Astrocyte (in vitro differentiated cells and primary cell): ENCODE data around the gene KRTAP9-8. TPM values are rescaled to one million over a fixed set of nuclear protein-coding genes. Genes with fewer than 3 reads are reported as not detected.

Source experiments
- DNase-seq: peaks from one replicate; pipeline ENCODE4 v3.0.0-alpha.2; 2010; ENCODE audit warnings: low read depth
- FAIRE-seq: peaks from 2 replicates; lab custom pipeline; 2011; peaks lifted over from hg19 to GRCh38; lab: Jason Lieb, UNC
- H2AFZ ChIP-seq: 2 replicates; pipeline ENCODE4 v1.6.0; 2012; ENCODE audit warnings: low read depth, low read length, inconsistent platforms
- H3K27ac ChIP-seq: 2 replicates; pipeline ENCODE4 v1.5.1; 2011; ENCODE audit warnings: low read depth, low read length, inconsistent platforms
- H3K27me3 ChIP-seq: 2 replicates; pipeline ENCODE4 v1.6.0; 2011; ENCODE audit warnings: low read length, inconsistent platforms; ENCODE audit not compliant: insufficient read depth
- H3K36me3 ChIP-seq: 2 replicates; pipeline ENCODE4 v1.5.1; 2011; ENCODE audit warnings: low read length, inconsistent platforms; ENCODE audit not compliant: insufficient read depth
- H3K4me1 ChIP-seq: 2 replicates; pipeline ENCODE4 v1.5.1; 2011; ENCODE audit warnings: low read length, inconsistent platforms; ENCODE audit not compliant: insufficient read depth
- H3K4me2 ChIP-seq: 2 replicates; pipeline ENCODE4 v1.6.0; 2012; ENCODE audit warnings: low read length, inconsistent platforms
- H3K4me3 ChIP-seq: 2 replicates; pipeline ENCODE4 v1.5.1; 2011; ENCODE audit warnings: low read depth, mild to moderate bottlenecking, low read length, inconsistent platforms; ENCODE audit not compliant: insufficient read depth
- H3K79me2 ChIP-seq: 2 replicates; pipeline ENCODE4 v1.6.0; 2012; ENCODE audit warnings: mild to moderate bottlenecking, low read length, inconsistent platforms; ENCODE audit not compliant: insufficient read depth
- H3K9ac ChIP-seq: 2 replicates; pipeline ENCODE4 v1.6.0; 2012; ENCODE audit warnings: mild to moderate bottlenecking, low read length, inconsistent platforms
- H3K9me3 ChIP-seq: 2 replicates; pipeline ENCODE4 v1.5.1; 2012; ENCODE audit warnings: low read depth, mild to moderate bottlenecking, low read length, inconsistent platforms; ENCODE audit not compliant: insufficient read depth
- H4K20me1 ChIP-seq: 2 replicates; pipeline ENCODE4 v1.6.0; 2012; ENCODE audit warnings: low read length, inconsistent platforms; ENCODE audit not compliant: insufficient read depth
- H3K27ac Mint-ChIP-seq: one replicate; pipeline ENCODE4 v1.8.0; 2021; ENCODE audit warnings: mild to moderate bottlenecking, mixed read lengths; ENCODE audit not compliant: unreplicated experiment
- H3K27me3 Mint-ChIP-seq: one replicate; pipeline ENCODE4 v1.8.0; 2021; ENCODE audit warnings: low read depth, mixed read lengths; ENCODE audit not compliant: unreplicated experiment
- H3K36me3 Mint-ChIP-seq: one replicate; pipeline ENCODE4 v1.8.0; 2021; ENCODE audit warnings: low read depth, mixed read lengths; ENCODE audit not compliant: unreplicated experiment
- H3K4me1 Mint-ChIP-seq: one replicate; pipeline ENCODE4 v1.8.0; 2021; ENCODE audit warnings: low read depth, mixed read lengths; ENCODE audit not compliant: unreplicated experiment
- H3K4me3 Mint-ChIP-seq: one replicate; pipeline ENCODE4 v1.8.0; 2021; ENCODE audit warnings: mild to moderate bottlenecking, moderate library complexity, mixed read lengths; ENCODE audit not compliant: unreplicated experiment
- H3K9me3 Mint-ChIP-seq: one replicate; pipeline ENCODE4 v1.8.0; 2021; ENCODE audit warnings: mild to moderate bottlenecking, mixed read lengths; ENCODE audit not compliant: unreplicated experiment
- CTCF ChIP-seq: IDR thresholded peaks from 2 replicates; pipeline ENCODE4 v1.5.1; 2011; ENCODE audit warnings: low read depth, mild to moderate bottlenecking, inconsistent platforms, low read length, moderate library complexity; ENCODE audit not compliant: insufficient read depth
- EZH2 ChIP-seq: IDR thresholded peaks from 2 replicates; pipeline ENCODE4 v1.6.1; 2012; ENCODE audit warnings: mild to moderate bottlenecking, low read length, inconsistent platforms; ENCODE audit not compliant: insufficient read depth
- total RNA-seq: library from RNA; stranded (reverse); gene quantifications from 2 replicates; pipeline ENCODE4 v1.2.1, GENCODE V29; 2021

KRTAP9-8 gene
- total RNA-seq, 1 donor from 2014 or later = not detected

DNA sequence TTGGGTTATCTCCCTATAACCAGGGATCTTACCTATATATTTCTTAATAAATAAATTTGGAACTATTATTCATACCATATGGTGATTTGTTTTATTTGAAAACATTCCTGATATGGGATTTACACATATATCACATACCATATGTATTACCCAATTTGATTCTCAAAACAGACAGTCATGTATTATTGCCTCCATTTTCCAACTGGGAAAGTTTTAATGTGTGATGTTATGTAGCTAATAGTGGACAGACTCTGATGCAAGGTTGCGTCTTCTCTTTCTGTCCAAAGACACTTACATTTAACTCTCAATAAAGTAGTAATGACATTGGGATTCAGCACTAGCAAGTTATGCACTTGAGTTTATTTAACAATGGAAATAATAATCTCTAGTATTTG, 18.5 kb downstream of the KRTAP9-8 start:
- H2AFZ ChIP-seq = no peak overlapping the region
- no peaks in the 10 kb centered on the region for H3K36me3 ChIP-seq
- DNase-seq (no peak), FAIRE-seq (peak; percentile 5)
- H3K4me2 ChIP-seq = no peak overlapping the region
- no peak overlapping the region for H3K4me3 ChIP-seq
- H3K9ac ChIP-seq = no peak overlapping the region
- H4K20me1 ChIP-seq = no peaks in the 10 kb centered on the region
- no peaks in the 10 kb centered on the region for H3K9me3 ChIP-seq
- H3K79me2 ChIP-seq = no peaks in the 10 kb centered on the region
- no peaks in the 10 kb centered on the region for H3K36me3 Mint-ChIP-seq
- H3K27ac ChIP-seq = no peak overlapping the region
- no peaks in the 10 kb centered on the region for H3K4me1 ChIP-seq
- peaks cover 34% of the 10 kb centered on the region for H3K27me3 Mint-ChIP-seq
- no peak overlapping the region for H3K4me3 Mint-ChIP-seq
- H3K9me3 Mint-ChIP-seq = no peaks in the 10 kb centered on the region
- peaks cover 2% of the 10 kb centered on the region for H3K4me1 Mint-ChIP-seq
- no peak overlapping the region for H3K27ac Mint-ChIP-seq
- H3K27me3 ChIP-seq = no peaks in the 10 kb centered on the region
- no peak for TF ChIP-seq CTCF
- TF ChIP-seq EZH2 = no peak

DNA sequence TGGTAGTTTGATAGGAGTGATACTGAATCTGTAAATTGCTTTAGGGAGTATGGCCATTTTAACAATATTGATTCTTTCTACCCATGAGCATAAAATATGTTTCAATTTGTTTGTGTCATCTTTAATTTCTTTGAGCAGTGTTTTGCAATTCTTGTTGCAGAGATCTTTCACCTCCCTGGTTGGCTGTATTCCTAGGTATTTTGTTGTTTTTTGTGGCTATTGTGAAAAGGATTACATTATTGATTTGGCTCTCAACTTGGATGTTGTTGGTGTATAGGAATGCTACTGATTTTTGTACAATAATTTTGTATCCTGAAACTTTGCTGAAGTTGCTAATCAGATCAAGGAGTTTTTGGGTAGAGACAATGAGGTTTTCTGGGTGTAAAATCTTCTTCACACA, 20.6 kb downstream of the KRTAP9-8 start:
- H3K27me3 Mint-ChIP-seq = peaks cover 29% of the 10 kb centered on the region
- H3K27ac Mint-ChIP-seq = no peak overlapping the region
- Histone ChIP-seq H3K36me3 (no peaks in the 10 kb centered on the region), H2AFZ (no peak overlapping the region), H4K20me1 (no peaks in the 10 kb centered on the region), H3K79me2 (no peaks in the 10 kb centered on the region), H3K4me1 (no peaks in the 10 kb centered on the region), H3K4me2 (no peak overlapping the region), H3K9me3 (no peaks in the 10 kb centered on the region), H3K27ac (no peak overlapping the region), H3K4me3 (no peak overlapping the region), H3K9ac (no peak overlapping the region), H3K27me3 (peaks cover 2% of the 10 kb centered on the region)
- H3K4me3 Mint-ChIP-seq = no peak overlapping the region
- FAIRE-seq = no peak
- no peak for TF ChIP-seq EZH2
- TF ChIP-seq CTCF = no peak
- H3K4me1 Mint-ChIP-seq = peaks cover 2% of the 10 kb centered on the region
- H3K9me3 Mint-ChIP-seq = no peaks in the 10 kb centered on the region
- no peak for DNase-seq
- H3K36me3 Mint-ChIP-seq = no peaks in the 10 kb centered on the region

- Mint-ChIP-seq H3K27me3 (peaks cover 16% of the 10 kb centered on the region), H3K36me3 (no peaks in the 10 kb centered on the region), H3K9me3 (no peaks in the 10 kb centered on the region), H3K27ac (no peak overlapping the region), H3K4me3 (no peak overlapping the region), H3K4me1 (peaks cover 2% of the 10 kb centered on the region)
- no peak overlapping the region for H2AFZ ChIP-seq
- no peak overlapping the region for H3K27ac ChIP-seq
- H3K9me3 ChIP-seq = no peaks in the 10 kb centered on the region
- H3K4me3 ChIP-seq = no peak overlapping the region
- TF ChIP-seq CTCF = no peak
- TF ChIP-seq EZH2 = no peak
- no peak overlapping the region for H3K9ac ChIP-seq
- no peaks in the 10 kb centered on the region for H3K36me3 ChIP-seq
- no peaks in the 10 kb centered on the region for H4K20me1 ChIP-seq
- DNase-seq = no peak
- peaks cover 2% of the 10 kb centered on the region for H3K27me3 ChIP-seq
- no peak for FAIRE-seq
- H3K4me1 ChIP-seq = no peaks in the 10 kb centered on the region
- no peak overlapping the region for H3K4me2 ChIP-seq
- no peaks in the 10 kb centered on the region for H3K79me2 ChIP-seq
These were observed 25.4 kb downstream of the KRTAP9-8 start for GRCh38 chr17:41263212-41263611.
